HG02610 (cell line): ENCODE results near the gene KCNF1.
"Not testable (repeated sequence)": the region's sequence is repeated elsewhere in the genome, so short reads cannot be mapped to it uniquely, and the experiment has no call there.

Experiments used
- ATAC-seq: cut with Tn5 transposase; IDR thresholded peaks from one replicate; pipeline ENCODE4 v1.9.1; 2021; ENCODE audit warnings: mild to moderate bottlenecking, moderate library complexity; ENCODE audit not compliant: unreplicated experiment

The KCNF1 gene

DNA sequence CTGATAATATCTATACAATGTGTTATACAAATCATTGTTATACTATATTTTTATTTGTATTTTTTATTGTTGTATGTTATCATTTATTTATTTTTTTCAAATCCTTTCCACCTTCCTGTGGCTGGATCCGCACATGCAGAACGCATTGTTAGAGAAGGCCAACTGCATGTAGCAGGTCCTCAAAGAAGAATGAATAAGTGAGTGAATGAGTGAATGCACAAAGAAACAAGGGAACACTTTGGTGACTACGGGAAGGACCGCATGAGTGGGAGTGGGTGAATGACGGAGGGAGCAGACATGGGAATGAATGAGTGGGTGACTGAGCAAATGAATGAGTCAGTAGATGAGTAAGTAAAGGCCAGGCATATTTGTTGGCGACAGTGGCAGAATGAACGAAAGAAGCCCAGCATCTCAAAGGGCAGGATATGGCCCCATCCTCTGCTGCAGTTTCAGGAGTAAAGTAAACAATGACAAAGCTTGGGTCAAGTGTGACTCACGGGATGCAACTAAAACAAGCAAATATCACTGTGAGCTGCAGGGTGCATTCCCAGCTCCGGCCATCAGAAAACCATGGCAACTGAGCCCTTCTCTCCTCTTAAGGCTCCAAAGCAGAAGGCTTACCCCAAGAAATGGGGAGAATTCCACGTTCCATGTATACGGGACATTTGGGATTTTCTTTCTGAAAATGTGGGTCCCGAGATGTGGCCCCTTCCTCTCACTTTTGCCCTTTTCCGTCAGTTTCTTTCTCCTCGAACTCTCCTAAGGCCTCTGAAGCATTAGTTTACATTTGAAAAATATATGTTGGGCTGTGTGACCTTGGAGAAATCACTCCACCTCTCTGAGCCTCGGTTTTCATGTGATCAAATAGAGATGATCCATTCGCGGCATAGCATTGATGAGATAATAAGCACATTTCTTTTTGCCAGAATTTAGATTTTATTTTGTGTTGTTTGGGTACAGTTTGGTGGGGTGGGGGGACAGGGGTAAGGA, 24.5 kb downstream of the KCNF1 start:
- no peak for ATAC-seq

GRCh38 chr2:10939058-10939457, 27.3 kb downstream of the KCNF1 start:
- ATAC-seq, result no peak

DNA sequence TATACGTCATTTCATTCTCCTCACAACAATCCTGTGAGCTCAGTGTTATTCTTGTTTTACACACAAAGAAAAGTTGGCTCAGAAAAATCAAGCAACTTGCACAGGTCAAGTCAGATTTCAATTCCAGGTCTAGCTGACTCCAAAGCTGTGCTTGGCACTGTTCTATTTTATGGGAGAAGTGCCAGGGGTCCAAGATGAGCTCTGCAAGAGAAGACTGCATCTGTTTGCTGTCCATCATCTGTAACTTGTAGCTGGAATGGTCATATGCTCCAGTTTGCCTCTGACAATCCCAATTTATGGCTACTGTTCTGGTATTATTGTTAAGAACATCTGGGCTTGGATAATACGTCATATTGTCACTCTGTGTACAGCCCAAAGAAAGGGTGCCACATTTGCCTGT, 28.9 kb downstream of the KCNF1 start:
- ATAC-seq, result no peak

DNA sequence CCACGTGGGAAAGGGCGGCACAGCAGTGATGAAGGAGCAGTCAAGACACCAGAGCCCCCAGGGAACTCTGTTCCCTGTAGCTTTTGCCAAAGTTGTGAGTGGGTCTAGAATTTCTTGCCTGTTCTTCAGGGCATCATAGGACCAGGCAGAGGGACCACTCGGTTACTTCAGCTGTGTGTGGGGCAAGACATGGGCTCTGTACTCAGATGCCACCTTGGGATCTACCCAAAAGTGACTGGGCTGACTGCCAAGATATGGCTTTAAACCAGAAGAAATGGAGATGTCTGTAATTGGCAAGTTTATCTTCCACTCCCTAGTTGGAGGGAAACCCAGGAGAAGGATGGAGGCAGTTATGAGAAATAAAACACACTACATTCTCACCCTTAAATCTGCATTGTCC, 29.6 kb downstream of the KCNF1 start:
- ATAC-seq, result no peak

DNA sequence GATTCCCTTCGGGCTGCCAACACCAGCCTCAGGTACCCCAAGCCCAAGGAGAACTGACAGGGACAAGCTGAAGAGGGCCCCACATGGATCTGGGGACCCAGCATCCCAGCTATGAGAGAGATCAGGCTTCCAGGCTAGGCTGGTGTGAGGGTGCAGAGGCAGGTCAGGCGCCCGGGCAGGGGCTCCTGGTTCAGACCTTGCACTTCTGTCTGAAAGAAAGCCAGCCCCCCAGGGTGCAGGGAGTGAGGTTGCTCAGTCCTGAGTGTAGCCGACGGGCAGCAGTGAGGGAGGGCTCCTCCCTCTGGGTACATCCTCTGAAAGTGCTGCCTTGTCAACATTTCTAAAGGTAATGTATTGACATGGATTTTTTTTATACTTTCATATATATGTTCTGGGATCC, 33.1 kb downstream of the KCNF1 start:
- no peak for ATAC-seq

- no peak for ATAC-seq
These were observed 34.7 kb downstream of the KCNF1 start for GRCh38 chr2:10946394-10946793.

GRCh38 chr2:10947005-10947440, 35.3 kb downstream of the KCNF1 start:
- no peak for ATAC-seq

GRCh38 chr2:10947446-10948187, 35.9 kb downstream of the KCNF1 start:
- ATAC-seq, result no peak

- ATAC-seq, result no peak
These were observed 36.4 kb downstream of the KCNF1 start for GRCh38 chr2:10948188-10948564.

DNA sequence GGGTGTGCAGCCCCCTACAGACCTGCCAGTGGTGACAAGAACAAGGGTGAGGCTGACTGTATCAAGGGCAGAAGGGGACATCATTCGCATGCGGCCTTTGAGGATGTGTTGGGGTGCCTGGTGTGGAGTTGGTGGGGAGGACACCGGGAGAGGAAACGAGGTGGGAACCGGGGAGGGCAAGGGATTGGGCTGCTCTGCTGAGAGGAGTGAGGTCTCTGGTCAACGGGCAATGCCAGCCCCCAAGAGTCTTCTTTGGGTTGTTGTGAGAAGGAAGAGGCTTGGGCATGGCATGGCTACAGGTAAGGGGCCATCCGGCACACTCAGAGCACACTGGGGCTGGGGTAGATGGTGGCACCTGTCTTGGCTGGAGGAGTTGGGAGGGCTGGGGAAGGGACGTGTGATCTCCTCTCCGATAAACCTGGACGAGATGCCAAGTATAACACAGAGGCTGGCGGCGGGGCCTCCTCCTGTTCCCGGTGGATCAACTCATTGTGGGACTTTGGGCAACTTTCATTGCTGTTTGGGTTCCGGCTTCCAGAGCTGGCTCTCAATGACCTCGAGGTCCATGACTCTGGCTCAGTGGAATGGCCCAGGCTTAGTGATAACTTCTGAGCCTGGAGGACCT, 37.0 kb downstream of the KCNF1 start:
- no peak for ATAC-seq

DNA sequence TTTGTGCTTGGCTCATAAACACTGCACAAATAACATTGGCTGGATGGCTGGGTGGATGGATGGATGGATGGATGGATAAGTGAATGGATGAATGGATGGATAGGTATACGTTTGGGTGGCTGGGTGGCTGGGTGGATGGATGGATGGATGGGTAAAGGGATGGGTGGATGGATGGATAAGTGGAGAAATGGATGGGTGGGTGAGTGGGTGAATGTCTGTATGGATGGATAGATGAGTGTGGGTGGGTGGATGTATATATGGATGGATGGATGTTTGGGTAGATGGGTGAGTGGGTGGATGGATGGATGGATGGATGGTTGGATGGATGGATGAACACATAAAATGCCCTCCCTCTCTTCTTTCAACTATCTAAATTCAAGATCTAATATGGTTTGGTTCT, 38.1 kb downstream of the KCNF1 start:
- ATAC-seq, result no peak

- ATAC-seq, result no peak
These were observed 40.1 kb downstream of the KCNF1 start for GRCh38 chr2:10951558-10952414.

- no peak for ATAC-seq
These were observed 42.7 kb downstream of the KCNF1 start for GRCh38 chr2:10954416-10954815.

DNA sequence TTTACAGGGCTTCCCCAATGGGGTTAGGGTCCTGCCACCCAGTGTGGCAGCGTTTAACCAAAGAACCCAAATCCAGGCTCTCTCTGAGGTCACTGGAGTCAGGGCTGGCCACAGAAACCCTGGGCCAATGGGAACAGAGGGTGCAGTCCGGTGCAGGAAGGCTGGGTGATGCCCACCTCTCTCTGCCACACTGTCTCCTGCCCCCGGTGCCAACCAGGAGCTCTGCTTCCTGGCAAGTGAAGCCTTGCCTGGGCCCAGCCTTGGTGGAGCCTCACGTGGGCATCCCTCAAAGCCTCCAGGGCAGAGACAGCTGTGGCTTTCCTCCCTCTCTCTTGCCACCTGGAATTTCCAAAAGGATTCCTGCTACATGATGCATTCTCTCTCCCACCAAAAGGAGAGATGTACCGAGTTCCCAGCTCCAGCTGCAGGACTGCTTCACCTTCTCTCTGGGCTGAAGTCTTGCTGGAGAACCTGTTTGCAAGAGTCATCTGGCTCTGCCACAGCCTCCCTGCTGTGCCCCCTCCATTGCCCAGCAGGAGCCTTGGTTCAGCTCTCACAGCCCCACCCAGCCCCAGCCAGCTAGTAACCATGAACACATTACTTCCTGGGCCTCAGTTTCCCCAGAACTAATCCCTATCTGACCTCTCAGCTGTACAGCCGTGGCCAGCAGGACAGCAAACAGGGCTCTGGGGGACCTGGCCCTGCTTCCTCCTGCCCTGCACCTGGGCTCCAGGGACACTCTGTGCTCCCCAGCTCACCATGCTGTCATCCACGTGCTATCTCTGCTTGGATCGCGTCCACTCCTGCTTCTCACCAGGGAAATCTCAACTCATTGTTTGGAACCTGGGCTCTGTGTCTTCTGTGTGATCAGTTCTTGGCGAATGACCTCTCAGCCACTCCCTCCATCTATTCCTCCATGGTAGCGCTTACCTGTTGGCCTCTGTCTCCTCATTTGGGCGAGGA, 43.4 kb downstream of the KCNF1 start:
- no peak for ATAC-seq

GRCh38 chr2:10956006-10956790, 44.5 kb downstream of the KCNF1 start:
- ATAC-seq, result no peak

GRCh38 chr2:10957391-10957790, 45.7 kb downstream of the KCNF1 start:
- ATAC-seq, result no peak

- ATAC-seq, result not testable (repeated sequence)
These were observed 46.7 kb downstream of the KCNF1 start for GRCh38 chr2:10958452-10958851.

DNA sequence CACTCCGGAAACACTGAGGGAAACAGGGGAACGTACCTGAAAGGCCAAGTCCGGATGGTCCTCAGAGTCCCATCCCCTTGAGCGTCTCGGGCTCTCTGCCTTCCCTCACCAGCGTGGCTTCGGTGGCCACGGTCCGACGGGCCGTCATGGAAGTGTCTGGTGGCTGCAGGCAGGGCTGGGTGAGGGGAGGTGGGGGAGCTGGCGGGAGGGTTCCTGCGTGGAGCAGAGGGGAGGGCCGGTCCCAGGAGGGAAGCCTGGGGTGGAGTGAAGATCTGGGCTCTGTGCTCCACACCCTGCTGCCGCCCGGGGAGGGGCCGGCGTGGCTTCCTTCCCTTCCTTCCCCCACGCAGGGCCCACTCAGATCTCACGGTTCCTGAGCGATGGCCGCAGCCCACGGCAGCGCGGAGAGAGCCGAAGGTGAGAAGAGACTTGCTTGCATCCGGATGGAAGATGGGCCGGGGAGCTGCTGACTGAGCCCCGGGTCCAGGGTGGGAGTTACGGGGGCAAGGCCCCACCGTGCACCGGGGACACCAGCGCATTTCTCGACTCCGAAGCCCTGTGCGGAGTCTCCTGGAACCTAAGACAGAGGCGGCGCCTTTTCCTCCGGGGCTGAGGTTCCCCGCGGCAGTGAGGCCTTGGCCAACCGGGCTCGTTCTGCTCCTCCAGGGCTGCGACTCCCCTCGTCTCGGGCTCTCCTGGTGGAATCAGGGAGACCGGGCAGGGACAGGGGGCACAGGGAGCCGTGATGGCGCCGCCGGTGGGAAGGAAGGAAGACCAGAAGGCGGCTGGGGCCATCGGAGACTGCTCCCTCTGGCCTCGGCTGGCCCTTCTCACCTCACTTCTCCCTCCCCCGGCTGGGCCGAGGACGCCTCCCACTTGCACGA, 49.1 kb downstream of the KCNF1 start:
- ATAC-seq, result no peak
